OCI-LY7 (cell line): ENCODE results near the gene DYNLT4. TPM values are rescaled to one million over a fixed set of nuclear protein-coding genes. Genes with fewer than 3 reads are reported as not detected.

Experiments used
- BruUV-seq: library from RNA; stranded (reverse); fragments of 400-500 nt; replicated peaks from 2 replicates; lab custom pipeline; 2021; lab: Mats Ljungman, UMichigan
- CTCF ChIA-PET: fragments of 300-600 bp; sonication (Branson Sonifier 250); formaldehyde crosslinking; loops from one replicate; lab custom pipeline; 2022; ENCODE audit warnings: antibody characterized with exemption; ENCODE audit not compliant: unreplicated experiment; lab: Charles Lee
- POLR2A ChIA-PET: fragments of 300-600 bp; sonication (Branson Sonifier 250); formaldehyde crosslinking; loops from one replicate; lab custom pipeline; 2022; ENCODE audit warnings: antibody characterized with exemption; lab: Charles Lee
- DNase-seq: peaks from one replicate; pipeline ENCODE4 v3.0.0-alpha.2; 2015; ENCODE audit warnings: low spot score
- H2AFZ ChIP-seq: fragments of 200-600 bp; sonication (generic), shearing (Covaris generic); 2 replicates; pipeline ENCODE4 v1.6.1; 2014; ENCODE audit warnings: mild to moderate bottlenecking, antibody characterized with exemption, low read length, moderate library complexity
- H3K27ac ChIP-seq: fragments of 200-600 bp; sonication (generic); 2 replicates; pipeline ENCODE4 v1.5.1; 2014; ENCODE audit warnings: mixed run types, low read depth, mild to moderate bottlenecking, moderate library complexity, low read length, inconsistent platforms; ENCODE audit not compliant: poor library complexity, severe bottlenecking
- H3K36me3 ChIP-seq: fragments of 200-600 bp; sonication (generic); 2 replicates; pipeline ENCODE4 v1.6.1; 2014; ENCODE audit warnings: mild to moderate bottlenecking, antibody characterized with exemption, low read length, moderate library complexity, mixed read lengths; ENCODE audit not compliant: insufficient read depth
- H3K4me1 ChIP-seq: fragments of 200-600 bp; sonication (generic); 2 replicates; pipeline ENCODE4 v1.5.1; 2014; ENCODE audit warnings: mild to moderate bottlenecking, low read length; ENCODE audit not compliant: insufficient read depth, poor library complexity, severe bottlenecking
- H3K4me2 ChIP-seq: fragments of 200-600 bp; sonication (generic); 2 replicates; pipeline ENCODE4 v1.6.1; 2014; ENCODE audit warnings: mild to moderate bottlenecking, low read length
- H3K4me3 ChIP-seq: fragments of 200-600 bp; sonication (generic); 2 replicates; pipeline ENCODE4 v1.5.1; 2014; ENCODE audit warnings: mild to moderate bottlenecking, low read depth, low read length; ENCODE audit not compliant: poor library complexity, severe bottlenecking
- H3K79me2 ChIP-seq: fragments of 200-600 bp; sonication (generic); 2 replicates; pipeline ENCODE4 v1.6.1; 2016; ENCODE audit warnings: low read depth, mild to moderate bottlenecking, low read length, moderate library complexity, mixed read lengths; ENCODE audit not compliant: insufficient read depth
- H3K9me2 ChIP-seq: fragments of 200-600 bp; sonication (generic); 2 replicates; pipeline ENCODE4 v1.6.1; 2016; ENCODE audit warnings: mild to moderate bottlenecking, low read length, mixed read lengths; ENCODE audit not compliant: insufficient read depth
- H3K9me3 ChIP-seq: fragments of 200-600 bp; sonication (generic); 2 replicates; pipeline ENCODE4 v1.6.1; 2014; ENCODE audit warnings: mild to moderate bottlenecking, mixed run types, low read length, mixed read lengths
- H4K20me1 ChIP-seq: fragments of 200-600 bp; sonication (generic); 2 replicates; pipeline ENCODE4 v1.6.1; 2014; ENCODE audit warnings: mild to moderate bottlenecking, antibody characterized with exemption, low read length, moderate library complexity, mixed read lengths; ENCODE audit not compliant: insufficient read depth
- EZH2phosphoT487 ChIP-seq: fragments of 200-600 bp; sonication (generic); IDR thresholded peaks from 2 replicates; pipeline ENCODE4 v1.6.1; 2018; ENCODE audit warnings: low read depth, borderline replicate concordance, mild to moderate bottlenecking, mixed run types, antibody characterized with exemption, low read length, moderate library complexity, mixed read lengths
- intact Hi-C: fragments of 100-400 bp; cut with micrococcal nuclease; formaldehyde crosslinking; loops from one replicate; pipeline ENCODE4 v1.10.0; 2022; ENCODE audit not compliant: unreplicated experiment
- small RNA-seq: library from RNA; depleted of rRNA; stranded (forward); fragments of <200 nt; gene quantifications from one replicate; pipeline ENCODE3, GENCODE V24; 2014
- total RNA-seq, 2 experiments: library from RNA; depleted of rRNA in 1 of 2; stranded (reverse); fragments of >200 nt in 1 of 2; shearing (Covaris generic) in 1 of 2; gene quantifications; 2 replicates each; pipeline ENCODE4 v1.2.3, GENCODE V29; 2014 to 2022
- TF ChIP-seq, protein P1 (sequence below): fragments of 200-600 bp; sonication (generic); conservative IDR thresholded peaks from 2 replicates; pipeline ENCODE4 v1.5.1; 2014; ENCODE audit warnings: mild to moderate bottlenecking, antibody characterized with exemption, low read length, moderate library complexity, mixed read lengths

The DYNLT4 gene
- total RNA-seq, 2 experiments from 2014 or later: not detected

DNA sequence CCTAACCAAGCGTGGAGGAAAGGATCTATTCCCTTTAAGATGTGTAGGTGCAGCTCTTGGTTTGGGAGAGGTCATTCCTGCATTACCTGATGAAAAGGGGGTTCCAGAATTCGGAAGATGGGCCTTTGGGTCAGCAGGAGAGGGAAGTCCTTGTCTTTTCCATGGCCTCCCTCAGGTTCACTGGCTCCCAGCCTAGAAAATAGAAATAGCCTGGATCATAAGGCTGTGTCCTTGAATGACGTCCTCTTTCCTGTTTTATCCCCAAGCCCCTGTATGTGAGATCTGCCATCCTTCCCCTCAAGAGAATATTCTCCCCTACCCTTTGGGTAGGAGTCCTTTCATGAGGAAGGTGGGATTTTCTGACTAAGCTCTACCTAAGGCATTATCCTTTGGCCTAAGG, 46.3 kb downstream of the DYNLT4 start:
- Histone ChIP-seq H3K79me2 (no peaks in the 10 kb centered on the region), H3K9me3 (no peaks in the 10 kb centered on the region), H3K9me2 (no peaks in the 10 kb centered on the region), H3K4me2 (no peak overlapping the region), H3K4me1 (peaks cover 21% of the 10 kb centered on the region), H3K36me3 (peaks cover 99% of the 10 kb centered on the region), H3K4me3 (no peak overlapping the region), H3K27ac (no peak overlapping the region), H4K20me1 (no peaks in the 10 kb centered on the region), H2AFZ (no peak overlapping the region)
- intact Hi-C loops: no loop called here
- ChIA-PET POLR2A (interaction anchor here (0.6 to 0.9 kb wide), 3 partner anchors 11 to 20 kb away, joined by 3 to 9 read pairs (median 4); no protein-coding TSS in a partner anchor), CTCF (no interaction called here)
- DNase-seq: no peak
- TF ChIP-seq, protein P1, sequence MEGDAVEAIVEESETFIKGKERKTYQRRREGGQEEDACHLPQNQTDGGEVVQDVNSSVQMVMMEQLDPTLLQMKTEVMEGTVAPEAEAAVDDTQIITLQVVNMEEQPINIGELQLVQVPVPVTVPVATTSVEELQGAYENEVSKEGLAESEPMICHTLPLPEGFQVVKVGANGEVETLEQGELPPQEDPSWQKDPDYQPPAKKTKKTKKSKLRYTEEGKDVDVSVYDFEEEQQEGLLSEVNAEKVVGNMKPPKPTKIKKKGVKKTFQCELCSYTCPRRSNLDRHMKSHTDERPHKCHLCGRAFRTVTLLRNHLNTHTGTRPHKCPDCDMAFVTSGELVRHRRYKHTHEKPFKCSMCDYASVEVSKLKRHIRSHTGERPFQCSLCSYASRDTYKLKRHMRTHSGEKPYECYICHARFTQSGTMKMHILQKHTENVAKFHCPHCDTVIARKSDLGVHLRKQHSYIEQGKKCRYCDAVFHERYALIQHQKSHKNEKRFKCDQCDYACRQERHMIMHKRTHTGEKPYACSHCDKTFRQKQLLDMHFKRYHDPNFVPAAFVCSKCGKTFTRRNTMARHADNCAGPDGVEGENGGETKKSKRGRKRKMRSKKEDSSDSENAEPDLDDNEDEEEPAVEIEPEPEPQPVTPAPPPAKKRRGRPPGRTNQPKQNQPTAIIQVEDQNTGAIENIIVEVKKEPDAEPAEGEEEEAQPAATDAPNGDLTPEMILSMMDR: no peak
- no peak for TF ChIP-seq EZH2phosphoT487
- BruUV-seq: no TSS peak

DNA sequence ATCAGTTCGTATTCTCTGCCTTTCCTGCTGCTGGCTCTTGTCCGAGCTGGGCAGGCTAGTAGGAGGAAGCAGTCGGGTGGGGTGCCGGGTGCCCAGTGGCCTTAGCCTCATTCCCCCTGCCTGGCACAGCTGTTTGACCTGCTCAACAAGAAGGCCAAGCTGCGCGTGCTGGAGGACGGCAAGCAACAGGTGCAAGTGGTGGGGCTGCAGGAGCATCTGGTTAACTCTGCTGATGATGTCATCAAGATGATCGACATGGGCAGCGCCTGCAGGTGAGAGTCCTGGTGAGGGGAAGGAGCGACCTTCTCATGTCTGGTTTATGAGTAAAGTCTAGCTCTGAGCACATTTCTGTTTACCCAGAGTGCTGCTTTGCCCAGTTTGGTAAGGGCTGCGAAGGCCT, 48.1 kb downstream of the DYNLT4 start:
- BruUV-seq: no TSS peak
- H3K27ac ChIP-seq: no peak overlapping the region
- intact Hi-C loops: no loop called here
- no peaks in the 10 kb centered on the region for H3K9me2 ChIP-seq
- TF ChIP-seq EZH2phosphoT487: no peak
- TF ChIP-seq, protein P1: no peak
- peaks cover 100% of the 10 kb centered on the region for H3K36me3 ChIP-seq
- no peaks in the 10 kb centered on the region for H3K79me2 ChIP-seq
- peaks cover 24% of the 10 kb centered on the region for H3K4me1 ChIP-seq
- CTCF ChIA-PET: no interaction called here
- DNase-seq: no peak
- no peaks in the 10 kb centered on the region for H4K20me1 ChIP-seq
- no peak overlapping the region for H3K4me3 ChIP-seq
- no peak overlapping the region for H2AFZ ChIP-seq
- POLR2A ChIA-PET: interaction anchor here (1.1 to 1.8 kb wide), 2 partner anchors 16 kb away, joined by 4 read pairs; no protein-coding TSS in a partner anchor
- no peaks in the 10 kb centered on the region for H3K9me3 ChIP-seq
- H3K4me2 ChIP-seq: no peak overlapping the region

DNA sequence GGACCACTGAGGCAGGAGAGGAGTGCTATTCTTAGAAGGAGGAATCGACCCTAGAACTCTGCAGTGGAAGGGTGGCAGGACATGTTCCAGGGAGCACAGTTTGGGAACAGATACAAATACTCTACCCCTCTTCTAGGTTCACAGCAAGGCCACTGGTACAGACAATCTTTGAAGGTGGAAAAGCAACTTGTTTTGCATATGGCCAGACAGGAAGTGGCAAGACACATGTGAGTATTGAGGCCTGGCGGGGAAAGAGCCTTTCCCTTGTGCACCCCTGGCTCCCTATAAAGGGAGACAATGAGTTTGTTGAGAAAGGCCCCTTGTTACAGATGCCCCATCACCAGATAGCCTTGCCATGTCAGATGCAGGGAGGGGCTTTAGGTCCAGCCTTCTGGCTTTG, 49.7 kb downstream of the DYNLT4 start:
- Histone ChIP-seq H3K9me3 (no peaks in the 10 kb centered on the region), H3K4me1 (peaks cover 24% of the 10 kb centered on the region), H3K4me2 (peak overlapping the region; percentile 75), H2AFZ (no peak overlapping the region), H3K4me3 (peak overlapping the region; percentile 25), H3K36me3 (peaks cover 100% of the 10 kb centered on the region), H3K79me2 (no peaks in the 10 kb centered on the region), H3K27ac (peak overlapping the region; percentile 64), H4K20me1 (no peaks in the 10 kb centered on the region), H3K9me2 (no peaks in the 10 kb centered on the region)
- TF ChIP-seq EZH2phosphoT487: no peak
- TF ChIP-seq, protein P1: no peak
- intact Hi-C loops: no loop called here
- no TSS peak for BruUV-seq
- DNase-seq: peak; percentile 67
- POLR2A ChIA-PET: no interaction called here
- CTCF ChIA-PET: no interaction called here

Small RNAs within 50 kb of the gene (small RNA-seq; reads per million reads assigned to genes)
- gene AL136380.1: not detected
- 130 reads per million, percentile 99 among the genes with 10 or more reads in this experiment for gene SNORD38A
- not detected for gene SNORD38B
- gene SNORD46: 993 reads per million, percentile 100 among the genes with 10 or more reads in this experiment
- not detected for gene SNORD55

Other genes starting within 250 kb of the DYNLT4 start
- 5.5 and 6.6 TPM in 2 replicates for gene TMEM53, start 132.9 kb downstream of the DYNLT4 start, total RNA-seq (2014; rRNA removed; shearing (Covaris generic))
- gene TMEM53, start 132.9 kb downstream of the DYNLT4 start, total RNA-seq (2022): 8.1 and 8.9 TPM in 2 replicates
- 5.3 and 7.8 TPM in 2 replicates for gene ARMH1, start 132.6 kb downstream of the DYNLT4 start, total RNA-seq (2014; rRNA removed; shearing (Covaris generic))
- 7.9 and 8.9 TPM in 2 replicates for gene ARMH1, start 132.6 kb downstream of the DYNLT4 start, total RNA-seq (2022)
- gene RNU5D-1, start 76.2 kb downstream of the DYNLT4 start, total RNA-seq (2014; rRNA removed; shearing (Covaris generic)): not detected in 2 replicates
- not detected in 2 replicates for gene RNU5D-1, start 76.2 kb downstream of the DYNLT4 start, total RNA-seq (2022)
- gene KIF2C, start 67.5 kb downstream of the DYNLT4 start, total RNA-seq (2014; rRNA removed; shearing (Covaris generic)): 150 and 159 TPM in 2 replicates
- gene KIF2C, start 67.5 kb downstream of the DYNLT4 start, total RNA-seq (2022): 140 and 156 TPM in 2 replicates
- gene RPS8, start 31.8 kb downstream of the DYNLT4 start, total RNA-seq (2014; rRNA removed; shearing (Covaris generic)): 4,149 and 4,355 TPM in 2 replicates
- gene RPS8, start 31.8 kb downstream of the DYNLT4 start, total RNA-seq (2022): 2,707 and 2,775 TPM in 2 replicates
- 0.44 and 0.93 TPM in 2 replicates for gene BEST4, start 19.2 kb downstream of the DYNLT4 start, total RNA-seq (2014; rRNA removed; shearing (Covaris generic))
- gene BEST4, start 19.2 kb downstream of the DYNLT4 start, total RNA-seq (2022): 3.1 and 3.3 TPM in 2 replicates
- 8.3 and 10.1 TPM in 2 replicates for gene PLK3, start 7.0 kb downstream of the DYNLT4 start, total RNA-seq (2014; rRNA removed; shearing (Covaris generic))
- 8.8 and 10.8 TPM in 2 replicates for gene PLK3, start 7.0 kb downstream of the DYNLT4 start, total RNA-seq (2022)
- 0.21 and 0.44 TPM in 2 replicates for gene BTBD19, start 1.2 kb upstream of the DYNLT4 start, total RNA-seq (2014; rRNA removed; shearing (Covaris generic))
- gene BTBD19, start 1.2 kb upstream of the DYNLT4 start, total RNA-seq (2022): 2.0 and 2.7 TPM in 2 replicates
- 0.39 and 0.60 TPM in 2 replicates for gene PTCH2, start 35.9 kb upstream of the DYNLT4 start, total RNA-seq (2014; rRNA removed; shearing (Covaris generic))
- 0.68 and 1.0 TPM in 2 replicates for gene PTCH2, start 35.9 kb upstream of the DYNLT4 start, total RNA-seq (2022)
- gene EIF2B3, start 179.2 kb upstream of the DYNLT4 start, total RNA-seq (2014; rRNA removed; shearing (Covaris generic)): 24.7 and 26.6 TPM in 2 replicates
- 23.7 and 25.5 TPM in 2 replicates for gene EIF2B3, start 179.2 kb upstream of the DYNLT4 start, total RNA-seq (2022)
- gene HECTD3, start 204.0 kb upstream of the DYNLT4 start, total RNA-seq (2014; rRNA removed; shearing (Covaris generic)): 12.4 and 13.3 TPM in 2 replicates
- gene HECTD3, start 204.0 kb upstream of the DYNLT4 start, total RNA-seq (2022): 30.1 and 31.9 TPM in 2 replicates
- gene UROD, start 204.9 kb upstream of the DYNLT4 start, total RNA-seq (2014; rRNA removed; shearing (Covaris generic)): 57.4 and 73.5 TPM in 2 replicates
- 61.6 and 64.4 TPM in 2 replicates for gene UROD, start 204.9 kb upstream of the DYNLT4 start, total RNA-seq (2022)